Measurements from ENCODE around the gene CDH13.

Gene CDH13

GRCh38 chr16:83705856-83706255 lies 1079.1 kb downstream of the CDH13 start:
- DNase-seq, result peak; percentile 74

GRCh38 chr16:83706394-83706793 lies 1079.6 kb downstream of the CDH13 start:
- DNase-seq, result peak; percentile 82

- no peak for DNase-seq
Observed at GRCh38 chr16:83711069-83711468, 1084.3 kb downstream of the CDH13 start.

- DNase-seq, result peak; percentile 7
Observed at GRCh38 chr16:83713597-83713996, 1086.8 kb downstream of the CDH13 start.

GRCh38 chr16:83714286-83714685 lies 1087.5 kb downstream of the CDH13 start:
- DNase-seq, result no peak

- DNase-seq, result no peak
Observed at GRCh38 chr16:83715217-83715920, 1088.6 kb downstream of the CDH13 start.

GRCh38 chr16:83717308-83717707 lies 1090.5 kb downstream of the CDH13 start:
- no peak for DNase-seq

- DNase-seq, result peak; percentile 88
Observed at GRCh38 chr16:83717814-83718213, 1091.0 kb downstream of the CDH13 start.

- DNase-seq, result no peak
Observed at GRCh38 chr16:83720213-83720612, 1093.4 kb downstream of the CDH13 start.

- DNase-seq, result no peak
Observed at GRCh38 chr16:83720981-83721380, 1094.2 kb downstream of the CDH13 start.

- DNase-seq, result no peak
Observed at GRCh38 chr16:83721676-83722075, 1094.9 kb downstream of the CDH13 start.

GRCh38 chr16:83722456-83723183 lies 1095.9 kb downstream of the CDH13 start:
- DNase-seq, result peak; percentile 47

- no peak for DNase-seq
Observed at GRCh38 chr16:83723244-83723643, 1096.5 kb downstream of the CDH13 start.

- DNase-seq, result peak; percentile 50
Observed at GRCh38 chr16:83723901-83724300, 1097.1 kb downstream of the CDH13 start.

- no peak for DNase-seq
Observed at GRCh38 chr16:83724585-83724984, 1097.8 kb downstream of the CDH13 start.

GRCh38 chr16:83725313-83725712 lies 1098.5 kb downstream of the CDH13 start:
- no peak for DNase-seq

GRCh38 chr16:83727018-83727417 lies 1100.2 kb downstream of the CDH13 start:
- DNase-seq, result peak; percentile 19

GRCh38 chr16:83727751-83728352 lies 1101.1 kb downstream of the CDH13 start:
- no peak for DNase-seq

- DNase-seq, result no peak
Observed at GRCh38 chr16:83728492-83728891, 1101.7 kb downstream of the CDH13 start.

GRCh38 chr16:83730812-83731211 lies 1104.0 kb downstream of the CDH13 start:
- no peak for DNase-seq

- DNase-seq, result no peak
Observed at GRCh38 chr16:83732536-83732935, 1105.8 kb downstream of the CDH13 start.

GRCh38 chr16:83733301-83733700 lies 1106.5 kb downstream of the CDH13 start:
- peak; percentile 23 for DNase-seq

- no peak for DNase-seq
Observed at GRCh38 chr16:83734136-83734535, 1107.4 kb downstream of the CDH13 start.

GRCh38 chr16:83737729-83738354 lies 1111.1 kb downstream of the CDH13 start:
- no peak for DNase-seq
